ENCODE results near the gene MBD5. TPM values are rescaled to one million over a fixed set of nuclear protein-coding genes. Genes with fewer than 3 reads are reported as not detected.

Gene MBD5
- total RNA-seq, 1 donor from 2014 or later = 95.4 TPM

GRCh38 chr2:148529745-148530144, 508.9 kb downstream of the MBD5 start:
- no peak for DNase-seq
- peaks cover 17% of the 10 kb centered on the region for H3K4me1 Mint-ChIP-seq (ENCODE audit: low read depth, unreplicated experiment)
- peaks cover 3% of the 10 kb centered on the region for H3K9me3 Mint-ChIP-seq (ENCODE audit: unreplicated experiment)
- H3K27ac Mint-ChIP-seq (ENCODE audit: unreplicated experiment) = no peak overlapping the region
- H3K36me3 Mint-ChIP-seq (ENCODE audit: unreplicated experiment) = no peaks in the 10 kb centered on the region
- peaks cover 9% of the 10 kb centered on the region for H3K27me3 Mint-ChIP-seq (ENCODE audit: unreplicated experiment)
- no peak overlapping the region for H3K4me3 Mint-ChIP-seq (ENCODE audit: unreplicated experiment)
- TF ChIP-seq CTCF (IDR thresholded peaks at IDR 0.05; ENCODE audit: partially characterized antibody, unreplicated experiment) = no peak

GRCh38 chr2:148530350-148530749, 509.5 kb downstream of the MBD5 start:
- Mint-ChIP-seq H3K27ac (ENCODE audit: unreplicated experiment) (no peak overlapping the region), H3K4me1 (ENCODE audit: low read depth, unreplicated experiment) (peaks cover 22% of the 10 kb centered on the region), H3K36me3 (ENCODE audit: unreplicated experiment) (no peaks in the 10 kb centered on the region), H3K27me3 (ENCODE audit: unreplicated experiment) (peaks cover 9% of the 10 kb centered on the region), H3K4me3 (ENCODE audit: unreplicated experiment) (no peak overlapping the region), H3K9me3 (ENCODE audit: unreplicated experiment) (peaks cover 3% of the 10 kb centered on the region)
- TF ChIP-seq CTCF (IDR thresholded peaks at IDR 0.05; ENCODE audit: partially characterized antibody, unreplicated experiment) = no peak
- no peak for DNase-seq

GRCh38 chr2:148531235-148531634, 510.3 kb downstream of the MBD5 start:
- DNase-seq = no peak
- H3K27ac Mint-ChIP-seq (ENCODE audit: unreplicated experiment) = peak overlapping the region; percentile 19
- H3K36me3 Mint-ChIP-seq (ENCODE audit: unreplicated experiment) = no peaks in the 10 kb centered on the region
- H3K9me3 Mint-ChIP-seq (ENCODE audit: unreplicated experiment) = peaks cover 3% of the 10 kb centered on the region
- no peak for TF ChIP-seq CTCF (IDR thresholded peaks at IDR 0.05; ENCODE audit: partially characterized antibody, unreplicated experiment)
- H3K4me1 Mint-ChIP-seq (ENCODE audit: low read depth, unreplicated experiment) = peaks cover 22% of the 10 kb centered on the region
- H3K4me3 Mint-ChIP-seq (ENCODE audit: unreplicated experiment) = no peak overlapping the region
- H3K27me3 Mint-ChIP-seq (ENCODE audit: unreplicated experiment) = peaks cover 9% of the 10 kb centered on the region

- no peak for TF ChIP-seq CTCF (IDR thresholded peaks at IDR 0.05; ENCODE audit: partially characterized antibody, unreplicated experiment)
- DNase-seq = no peak
- Mint-ChIP-seq H3K27ac (ENCODE audit: unreplicated experiment) (no peak overlapping the region), H3K36me3 (ENCODE audit: unreplicated experiment) (no peaks in the 10 kb centered on the region), H3K27me3 (ENCODE audit: unreplicated experiment) (peaks cover 9% of the 10 kb centered on the region), H3K9me3 (ENCODE audit: unreplicated experiment) (peaks cover 3% of the 10 kb centered on the region), H3K4me1 (ENCODE audit: low read depth, unreplicated experiment) (peaks cover 23% of the 10 kb centered on the region), H3K4me3 (ENCODE audit: unreplicated experiment) (no peak overlapping the region)
These were observed 511.0 kb downstream of the MBD5 start for GRCh38 chr2:148531669-148532428.

- H3K4me1 Mint-ChIP-seq (ENCODE audit: low read depth, unreplicated experiment) = peaks cover 23% of the 10 kb centered on the region
- H3K27me3 Mint-ChIP-seq (ENCODE audit: unreplicated experiment) = peaks cover 10% of the 10 kb centered on the region
- no peak for TF ChIP-seq CTCF (IDR thresholded peaks at IDR 0.05; ENCODE audit: partially characterized antibody, unreplicated experiment)
- H3K36me3 Mint-ChIP-seq (ENCODE audit: unreplicated experiment) = no peaks in the 10 kb centered on the region
- no peak overlapping the region for H3K27ac Mint-ChIP-seq (ENCODE audit: unreplicated experiment)
- no peak overlapping the region for H3K4me3 Mint-ChIP-seq (ENCODE audit: unreplicated experiment)
- DNase-seq = no peak
- H3K9me3 Mint-ChIP-seq (ENCODE audit: unreplicated experiment) = peaks cover 3% of the 10 kb centered on the region
These were observed 512.1 kb downstream of the MBD5 start for GRCh38 chr2:148533004-148533403.

Data from glutamatergic neuron (in vitro differentiated cells).